Tibial nerve (tissue), 4 donors: Measurements from ENCODE around the gene SLX4IP. TPM values are rescaled to one million over a fixed set of nuclear protein-coding genes. Genes with fewer than 3 reads are reported as not detected.

Experiments used
- DNase-seq, 2 donors: peaks; one replicate each; pipeline ENCODE4 v3.0.0-alpha.2; 2019; ENCODE audit warnings: low spot score in 2 of 2
- H3K27ac ChIP-seq, 4 donors: fragments of 200-600 bp; sonication (generic) in 3 of 4; one replicate each; pipeline ENCODE4 v1.5.1; 2017 to 2019; ENCODE audit warnings: mild to moderate bottlenecking in 1 of 4
- H3K27me3 ChIP-seq, 2 donors: fragments of 200-600 bp; sonication (generic) in 1 of 2; one replicate each; pipeline versions ENCODE4 v1.5.1 to v1.6.0; 2017 to 2019
- H3K36me3 ChIP-seq, 3 donors: fragments of 200-600 bp; sonication (generic); one replicate each; pipeline ENCODE4 v1.5.1; 2018 to 2019
- H3K4me1 ChIP-seq, 4 donors: fragments of 200-600 bp; sonication (generic) in 3 of 4; one replicate each; pipeline ENCODE4 v1.5.1; 2017 to 2019
- H3K4me3 ChIP-seq, 4 donors: fragments of 200-600 bp; sonication (generic) in 3 of 4; one replicate each; pipeline ENCODE4 v1.5.1; 2017 to 2019; ENCODE audit warnings: mild to moderate bottlenecking in 1 of 4, moderate library complexity in 1 of 4
- H3K9me3 ChIP-seq, 4 donors: fragments of 200-600 bp; sonication (generic) in 3 of 4; one replicate each; pipeline ENCODE4 v1.5.1; 2017 to 2019
- EP300 ChIP-seq, 2 donors: sonication (generic); formaldehyde crosslinking; IDR thresholded peaks; one replicate each; pipeline ENCODE4 v1.6.1; 2017; ENCODE audit warnings: antibody characterized with exemption in 2 of 2, mild to moderate bottlenecking in 1 of 2
- POLR2A ChIP-seq, 2 donors: fragments of 450-650 bp; IDR thresholded peaks; one replicate each; pipeline ENCODE4 v1.6.1; 2017; ENCODE audit warnings: antibody characterized with exemption in 2 of 2, mild to moderate bottlenecking in 2 of 2, moderate library complexity in 2 of 2
- WGBS, 2 donors: methylation state at CpG; one replicate each; pipeline ENCODE4 v1.1.5; 2018; 5-methylcytosine and 5-hydroxymethylcytosine counted together
- total RNA-seq, 4 donors: library from RNA; depleted of rRNA; stranded (reverse); fragments of >200 nt; gene quantifications; one replicate each; pipeline ENCODE4 v1.1.0, GENCODE V29; 2016
- TF ChIP-seq, protein P1 (sequence below), 5 experiments: fragments of 200-600 bp in 3 of 5; fragments of 450-650 bp in 2 of 5; sonication (generic) in 3 of 5; IDR thresholded peaks; one replicate each; pipeline ENCODE4 v1.5.1; 2016 to 2019; ENCODE audit warnings: antibody characterized with exemption in 5 of 5, mild to moderate bottlenecking in 3 of 5, moderate library complexity in 2 of 5

SLX4IP gene
- total RNA-seq, 4 donors from 2014 or later = 3.3 to 5.7 (median 3.5) TPM

- TF ChIP-seq, protein P1, sequence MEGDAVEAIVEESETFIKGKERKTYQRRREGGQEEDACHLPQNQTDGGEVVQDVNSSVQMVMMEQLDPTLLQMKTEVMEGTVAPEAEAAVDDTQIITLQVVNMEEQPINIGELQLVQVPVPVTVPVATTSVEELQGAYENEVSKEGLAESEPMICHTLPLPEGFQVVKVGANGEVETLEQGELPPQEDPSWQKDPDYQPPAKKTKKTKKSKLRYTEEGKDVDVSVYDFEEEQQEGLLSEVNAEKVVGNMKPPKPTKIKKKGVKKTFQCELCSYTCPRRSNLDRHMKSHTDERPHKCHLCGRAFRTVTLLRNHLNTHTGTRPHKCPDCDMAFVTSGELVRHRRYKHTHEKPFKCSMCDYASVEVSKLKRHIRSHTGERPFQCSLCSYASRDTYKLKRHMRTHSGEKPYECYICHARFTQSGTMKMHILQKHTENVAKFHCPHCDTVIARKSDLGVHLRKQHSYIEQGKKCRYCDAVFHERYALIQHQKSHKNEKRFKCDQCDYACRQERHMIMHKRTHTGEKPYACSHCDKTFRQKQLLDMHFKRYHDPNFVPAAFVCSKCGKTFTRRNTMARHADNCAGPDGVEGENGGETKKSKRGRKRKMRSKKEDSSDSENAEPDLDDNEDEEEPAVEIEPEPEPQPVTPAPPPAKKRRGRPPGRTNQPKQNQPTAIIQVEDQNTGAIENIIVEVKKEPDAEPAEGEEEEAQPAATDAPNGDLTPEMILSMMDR (IDR thresholded peaks at IDR 0.05) = no peak
- TF ChIP-seq POLR2A (IDR thresholded peaks at IDR 0.05) (no peak), EP300 (IDR thresholded peaks at IDR 0.05) (no peak)
- no peaks in the 10 kb centered on the region for H3K9me3 ChIP-seq
- H3K36me3 ChIP-seq = no peaks in the 10 kb centered on the region
- H3K27ac ChIP-seq = no peak overlapping the region
- H3K27me3 ChIP-seq = no peaks in the 10 kb centered on the region
- H3K4me1 ChIP-seq = peaks cover 0 to 14% (median 1%) of the 10 kb centered on the region in 4 donors
- H3K4me3 ChIP-seq = no peak overlapping the region
- WGBS, 2 donors = 93 to 100% methylated on average over 1 of the region's 1 CpG
- DNase-seq = no peak
Measured at GRCh38 chr20:10478205-10478604, 43.1 kb downstream of the SLX4IP start.

GRCh38 chr20:10478930-10479329 lies 43.8 kb downstream of the SLX4IP start:
- Histone ChIP-seq H3K27me3 (no peaks in the 10 kb centered on the region), H3K4me1 (peaks cover 0 to 13% (median 0%) of the 10 kb centered on the region in 4 donors), H3K36me3 (no peaks in the 10 kb centered on the region), H3K9me3 (no peaks in the 10 kb centered on the region), H3K27ac (no peak overlapping the region), H3K4me3 (no peak overlapping the region)
- TF ChIP-seq, protein P1 (IDR thresholded peaks at IDR 0.05) = no peak
- TF ChIP-seq EP300 (IDR thresholded peaks at IDR 0.05) (no peak), POLR2A (IDR thresholded peaks at IDR 0.05) (no peak)
- 90 to 94% methylated on average over 4 of the region's 4 CpGs for WGBS, 2 donors
- no peak for DNase-seq

- H3K4me1 ChIP-seq = peaks cover 0 to 4% (median 0%) of the 10 kb centered on the region in 4 donors
- H3K27me3 ChIP-seq = no peaks in the 10 kb centered on the region
- no peak for DNase-seq
- no peak overlapping the region for H3K27ac ChIP-seq
- H3K4me3 ChIP-seq = no peak overlapping the region
- 74 to 82% methylated on average over 5 of the region's 5 CpGs for WGBS, 2 donors
- no peaks in the 10 kb centered on the region for H3K9me3 ChIP-seq
- TF ChIP-seq, protein P1 (IDR thresholded peaks at IDR 0.05) = no peak
- TF ChIP-seq POLR2A (IDR thresholded peaks at IDR 0.05) = no peak
- no peak for TF ChIP-seq EP300 (IDR thresholded peaks at IDR 0.05)
- no peaks in the 10 kb centered on the region for H3K36me3 ChIP-seq
Measured at GRCh38 chr20:10481676-10482075, 46.6 kb downstream of the SLX4IP start.

GRCh38 chr20:10483691-10484090 lies 48.6 kb downstream of the SLX4IP start:
- Histone ChIP-seq H3K36me3 (no peaks in the 10 kb centered on the region), H3K27ac (no peak overlapping the region), H3K27me3 (no peaks in the 10 kb centered on the region), H3K4me1 (peaks cover 0 to 13% (median 5%) of the 10 kb centered on the region in 4 donors), H3K9me3 (no peaks in the 10 kb centered on the region), H3K4me3 (no peak overlapping the region)
- TF ChIP-seq EP300 (IDR thresholded peaks at IDR 0.05) = no peak
- TF ChIP-seq POLR2A (IDR thresholded peaks at IDR 0.05) = no peak
- TF ChIP-seq, protein P1 (IDR thresholded peaks at IDR 0.05) = no peak
- WGBS, 2 donors = 80% methylated on average over 2 of the region's 2 CpGs
- DNase-seq = no peak

DNA sequence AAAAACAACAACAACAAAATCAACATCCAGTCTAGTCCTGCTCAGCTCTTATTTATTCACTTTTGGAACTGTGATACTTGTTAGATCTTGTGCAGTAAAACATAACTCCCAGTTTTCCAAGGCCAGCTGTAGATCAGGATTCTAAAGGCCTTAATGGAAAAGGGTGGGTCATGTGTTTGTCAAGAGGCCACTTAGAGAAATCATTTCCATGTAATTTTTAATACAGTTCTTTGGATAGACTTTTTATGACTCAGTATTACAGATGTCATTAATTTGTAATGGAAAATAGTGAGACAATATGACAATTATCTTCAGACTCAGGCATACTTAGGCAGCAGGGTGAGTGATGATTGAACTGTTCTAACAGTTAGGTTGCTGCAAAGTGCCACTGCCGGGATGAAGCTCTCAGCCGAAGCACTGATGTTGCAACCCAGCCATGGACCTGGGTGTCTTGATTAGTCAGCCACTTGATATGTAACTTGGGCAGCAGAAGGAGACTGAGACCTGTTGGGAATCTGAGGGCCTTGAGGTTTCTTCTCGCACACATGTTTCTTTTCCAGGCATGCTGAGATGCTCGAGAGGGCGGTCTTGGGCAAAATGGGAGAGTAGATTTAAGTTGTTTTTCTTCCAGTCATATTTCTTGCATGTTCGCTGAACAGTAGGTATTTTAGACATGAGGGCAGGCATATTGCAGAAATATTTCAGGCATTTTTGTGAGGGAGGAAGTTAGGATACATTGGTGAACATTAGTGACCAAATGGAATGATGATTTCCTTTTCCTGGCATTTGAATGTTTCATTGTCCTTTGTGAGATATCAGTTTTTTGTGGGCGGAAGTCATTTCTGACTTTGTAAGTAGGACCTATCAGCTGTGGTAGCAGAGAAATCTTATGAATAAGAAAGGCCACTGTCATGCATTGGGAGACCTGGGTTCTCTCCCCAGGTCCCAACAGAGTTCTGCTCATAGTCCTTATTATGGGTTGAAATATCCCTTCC lies 52.3 kb downstream of the SLX4IP start:
- no peak for DNase-seq
- WGBS, 2 donors = 75 to 86% methylated on average over 7 of the region's 7 CpGs
- no peaks in the 10 kb centered on the region for H3K27me3 ChIP-seq
- peaks cover 0 to 19% (median 5%) of the 10 kb centered on the region in 4 donors for H3K4me1 ChIP-seq
- no peak for TF ChIP-seq EP300 (IDR thresholded peaks at IDR 0.05)
- TF ChIP-seq, protein P1 (IDR thresholded peaks at IDR 0.05) = no peak
- TF ChIP-seq POLR2A (IDR thresholded peaks at IDR 0.05) = no peak
- no peaks in the 10 kb centered on the region for H3K36me3 ChIP-seq
- no peaks in the 10 kb centered on the region for H3K9me3 ChIP-seq
- H3K27ac ChIP-seq = no peak overlapping the region
- no peak overlapping the region for H3K4me3 ChIP-seq
